Activated naive CD4-positive, alpha-beta T cell treated with anti-CD3 and anti-CD28 coated beads, Interleukin-2, amount 10 ng/mL, durations not matched to agents 7 days and 5 days (primary cell): ENCODE data around the gene LTBP1.

Experiments used
- CTCF ChIA-PET: fragments of 350-600 bp; sonication (Branson Sonifier 250); formaldehyde crosslinking; loops from one replicate; lab custom pipeline; 2021; ENCODE audit warnings: antibody characterized with exemption; lab: Charles Lee
- DNase-seq: peaks from one replicate; pipeline ENCODE4 v3.0.0-alpha.2; 2020
- H3K27ac Mint-ChIP-seq: one replicate; pipeline ENCODE4 v1.8.0; 2021; ENCODE audit warnings: mild to moderate bottlenecking, moderate library complexity, mixed read lengths
- H3K27me3 Mint-ChIP-seq: one replicate; pipeline ENCODE4 v1.8.0; 2021; ENCODE audit warnings: mild to moderate bottlenecking, mixed read lengths
- H3K36me3 Mint-ChIP-seq: one replicate; pipeline ENCODE4 v1.8.0; 2021; ENCODE audit warnings: mixed read lengths
- H3K4me1 Mint-ChIP-seq: one replicate; pipeline ENCODE4 v1.8.0; 2021; ENCODE audit warnings: mixed read lengths
- H3K4me3 Mint-ChIP-seq: one replicate; pipeline ENCODE4 v1.8.0; 2021; ENCODE audit warnings: mild to moderate bottlenecking, moderate library complexity, mixed read lengths
- H3K9me3 Mint-ChIP-seq: one replicate; pipeline ENCODE4 v1.8.0; 2021; ENCODE audit warnings: mixed read lengths

LTBP1 gene

DNA sequence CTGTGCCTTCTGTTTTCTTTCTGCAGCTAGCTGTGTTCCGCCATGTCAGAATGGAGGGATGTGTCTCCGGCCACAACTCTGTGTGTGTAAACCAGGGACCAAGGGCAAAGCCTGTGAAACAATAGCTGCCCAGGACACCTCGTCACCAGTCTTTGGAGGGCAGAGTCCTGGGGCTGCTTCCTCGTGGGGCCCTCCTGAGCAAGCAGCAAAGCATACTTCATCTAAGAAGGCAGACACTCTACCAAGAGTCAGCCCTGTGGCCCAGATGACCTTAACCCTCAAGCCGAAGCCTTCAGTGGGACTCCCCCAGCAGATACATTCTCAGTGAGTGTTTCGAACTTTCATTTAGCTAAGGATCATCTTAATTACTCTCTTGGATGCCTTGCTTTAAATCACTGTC is 74.1 kb downstream of the LTBP1 start:
- no peak for DNase-seq
- CTCF ChIA-PET: no interaction called here
- Mint-ChIP-seq H3K36me3 (no peaks in the 10 kb centered on the region), H3K4me1 (no peaks in the 10 kb centered on the region), H3K27me3 (peaks cover 11% of the 10 kb centered on the region), H3K27ac (no peak overlapping the region), H3K4me3 (no peak overlapping the region), H3K9me3 (no peaks in the 10 kb centered on the region)

GRCh38 chr2:33021542-33022227 is 74.9 kb downstream of the LTBP1 start:
- no peak overlapping the region for H3K27ac Mint-ChIP-seq
- no peaks in the 10 kb centered on the region for H3K36me3 Mint-ChIP-seq
- no peak overlapping the region for H3K4me3 Mint-ChIP-seq
- no peaks in the 10 kb centered on the region for H3K4me1 Mint-ChIP-seq
- H3K9me3 Mint-ChIP-seq: no peaks in the 10 kb centered on the region
- DNase-seq: no peak
- CTCF ChIA-PET: no interaction called here
- H3K27me3 Mint-ChIP-seq: peaks cover 11% of the 10 kb centered on the region

DNA sequence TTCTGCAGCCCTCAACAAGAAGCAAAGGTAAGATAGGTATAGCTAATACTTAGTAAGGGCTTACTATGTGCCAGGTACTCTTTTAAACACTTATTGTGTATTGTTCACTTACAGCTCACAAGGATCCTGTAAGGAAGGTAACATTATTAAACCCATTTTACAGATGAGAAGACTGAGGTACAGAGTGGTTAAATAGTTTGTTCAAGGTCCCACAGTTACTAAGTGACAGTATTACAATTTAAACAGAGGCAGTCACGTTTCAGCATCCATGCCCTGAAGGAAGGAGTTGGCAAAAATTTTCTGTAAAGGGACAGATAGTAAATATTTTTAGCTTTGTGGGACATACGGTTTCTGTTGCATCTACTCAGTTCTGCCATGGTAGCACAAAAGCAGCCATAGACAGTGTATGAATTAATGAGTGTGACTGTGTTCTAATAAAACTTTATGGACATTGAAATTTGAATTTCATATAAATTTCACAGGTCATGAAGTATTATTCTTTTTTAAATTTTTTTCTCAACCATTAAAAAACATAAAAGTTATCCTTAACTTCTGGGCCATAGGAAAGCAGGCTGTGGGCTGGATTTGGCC is 75.7 kb downstream of the LTBP1 start:
- Mint-ChIP-seq H3K4me1 (no peaks in the 10 kb centered on the region), H3K27me3 (peaks cover 11% of the 10 kb centered on the region), H3K36me3 (no peaks in the 10 kb centered on the region), H3K27ac (no peak overlapping the region), H3K9me3 (no peaks in the 10 kb centered on the region), H3K4me3 (no peak overlapping the region)
- CTCF ChIA-PET: no interaction called here
- no peak for DNase-seq

DNA sequence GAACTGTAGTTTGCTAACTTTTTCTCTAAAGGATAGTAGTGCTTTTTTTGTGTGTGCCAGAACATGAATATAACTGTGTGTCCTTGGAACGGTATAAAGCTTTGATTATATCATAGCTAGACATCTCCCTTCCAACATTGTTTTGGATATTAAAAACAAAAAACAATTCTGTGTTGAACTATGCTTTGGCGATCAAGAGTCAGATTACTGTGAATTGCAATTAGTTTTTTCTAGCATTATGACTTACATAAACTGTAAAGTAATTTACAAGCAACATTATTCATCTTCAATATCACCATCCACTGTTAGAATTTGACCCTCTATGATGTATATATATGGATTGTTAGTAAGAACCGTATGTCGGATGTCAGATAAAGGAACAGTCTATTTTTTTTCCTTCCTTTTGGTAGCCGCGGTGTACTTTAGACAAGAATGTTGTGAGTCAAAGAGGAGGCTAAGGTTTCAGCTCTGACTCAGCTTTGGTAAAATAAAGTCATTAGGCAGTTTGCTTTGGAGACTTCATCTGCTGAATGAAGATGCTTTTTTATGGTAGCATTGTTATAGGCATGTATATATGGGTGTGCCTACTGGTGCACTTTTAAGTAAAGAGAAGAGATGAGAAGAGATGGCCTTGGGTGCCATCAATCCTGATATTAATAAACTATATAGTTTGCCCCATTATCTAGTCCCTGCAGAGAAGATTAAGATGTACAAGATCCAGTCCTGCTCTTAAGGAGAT is 76.4 kb downstream of the LTBP1 start:
- H3K36me3 Mint-ChIP-seq: no peaks in the 10 kb centered on the region
- H3K27ac Mint-ChIP-seq: no peak overlapping the region
- H3K9me3 Mint-ChIP-seq: no peaks in the 10 kb centered on the region
- no peak for DNase-seq
- CTCF ChIA-PET: no interaction called here
- H3K4me1 Mint-ChIP-seq: no peaks in the 10 kb centered on the region
- no peak overlapping the region for H3K4me3 Mint-ChIP-seq
- peaks cover 14% of the 10 kb centered on the region for H3K27me3 Mint-ChIP-seq

- Mint-ChIP-seq H3K27me3 (peaks cover 14% of the 10 kb centered on the region), H3K36me3 (no peaks in the 10 kb centered on the region), H3K27ac (no peak overlapping the region), H3K4me3 (no peak overlapping the region), H3K4me1 (no peaks in the 10 kb centered on the region), H3K9me3 (no peaks in the 10 kb centered on the region)
- CTCF ChIA-PET: no interaction called here
- DNase-seq: no peak
Observed at GRCh38 chr2:33023728-33024500, 77.2 kb downstream of the LTBP1 start.

DNA sequence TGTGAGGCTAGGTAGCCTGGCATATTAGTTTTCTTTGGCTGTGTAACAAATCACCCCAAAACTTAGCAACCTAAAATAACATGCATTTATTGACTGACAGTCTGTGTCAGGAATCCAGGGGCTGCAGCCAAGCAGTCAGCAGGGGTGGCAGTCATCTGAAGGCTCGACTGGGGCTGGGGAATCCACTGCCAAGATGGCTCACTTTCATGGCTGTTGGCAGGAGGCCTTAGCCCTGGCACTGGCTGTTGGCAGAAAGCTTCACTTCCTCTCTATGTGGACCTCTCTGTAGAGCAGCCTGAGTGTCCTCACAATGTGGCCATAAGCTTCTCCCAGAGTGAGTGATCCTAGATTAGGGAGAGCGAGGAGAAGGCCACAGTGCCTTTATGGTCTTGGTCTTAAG is 78.0 kb downstream of the LTBP1 start:
- H3K4me1 Mint-ChIP-seq: no peaks in the 10 kb centered on the region
- peaks cover 14% of the 10 kb centered on the region for H3K27me3 Mint-ChIP-seq
- CTCF ChIA-PET: no interaction called here
- no peaks in the 10 kb centered on the region for H3K36me3 Mint-ChIP-seq
- DNase-seq: no peak
- no peak overlapping the region for H3K27ac Mint-ChIP-seq
- no peak overlapping the region for H3K4me3 Mint-ChIP-seq
- no peaks in the 10 kb centered on the region for H3K9me3 Mint-ChIP-seq

DNA sequence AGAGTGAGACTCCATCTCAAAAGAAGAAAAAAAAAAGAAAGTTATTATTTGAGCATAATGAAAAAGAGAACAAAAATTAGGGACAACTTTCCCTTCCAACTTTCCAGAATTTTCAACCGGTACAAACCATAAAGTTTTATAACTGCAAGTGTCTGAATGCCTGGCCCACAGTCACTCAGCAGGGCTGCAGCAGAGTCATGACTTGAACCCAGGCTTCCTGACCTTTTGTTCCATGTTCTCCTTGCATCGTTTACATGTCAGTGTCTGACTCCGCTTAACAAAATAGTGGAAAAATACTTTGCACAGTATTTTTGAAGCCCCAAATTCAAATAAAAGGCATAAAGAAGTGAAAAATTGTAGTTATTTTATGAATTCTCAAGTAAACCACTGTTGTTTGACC is 82.7 kb downstream of the LTBP1 start:
- Mint-ChIP-seq H3K36me3 (no peaks in the 10 kb centered on the region), H3K9me3 (no peaks in the 10 kb centered on the region), H3K27me3 (peaks cover 13% of the 10 kb centered on the region), H3K27ac (no peak overlapping the region), H3K4me1 (no peaks in the 10 kb centered on the region), H3K4me3 (no peak overlapping the region)
- CTCF ChIA-PET: interaction anchor here (0.6 kb wide), 1 partner anchor 640 kb away, joined by 3 read pairs; no protein-coding TSS in a partner anchor
- DNase-seq: no peak

- CTCF ChIA-PET: interaction anchor here (0.6 kb wide), 1 partner anchor 640 kb away, joined by 3 read pairs; no protein-coding TSS in a partner anchor
- H3K27me3 Mint-ChIP-seq: peaks cover 9% of the 10 kb centered on the region
- no peak for DNase-seq
- no peak overlapping the region for H3K4me3 Mint-ChIP-seq
- H3K27ac Mint-ChIP-seq: no peak overlapping the region
- H3K36me3 Mint-ChIP-seq: no peaks in the 10 kb centered on the region
- no peaks in the 10 kb centered on the region for H3K9me3 Mint-ChIP-seq
- no peaks in the 10 kb centered on the region for H3K4me1 Mint-ChIP-seq
Observed at GRCh38 chr2:33029926-33030325, 83.2 kb downstream of the LTBP1 start.

DNA sequence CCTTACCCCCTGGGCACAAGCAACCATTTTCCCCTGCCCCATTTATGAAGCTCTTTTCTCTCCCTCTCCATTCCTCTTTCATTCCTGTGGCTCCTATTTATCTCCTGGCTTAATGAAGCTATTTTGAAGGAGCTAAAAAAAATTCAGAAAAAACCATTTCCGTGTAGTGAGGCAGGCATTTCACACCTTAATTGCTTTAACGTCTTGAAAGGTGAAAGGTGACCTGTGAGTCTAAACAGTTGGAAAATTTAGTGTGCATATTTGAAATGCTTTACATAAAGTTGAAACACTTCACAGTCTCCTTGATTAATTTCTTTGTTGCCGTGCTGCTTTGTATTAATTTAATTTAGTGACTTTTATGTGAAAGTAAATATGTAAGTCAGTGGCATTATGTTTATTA is 83.6 kb downstream of the LTBP1 start:
- DNase-seq: no peak
- H3K27ac Mint-ChIP-seq: no peak overlapping the region
- H3K36me3 Mint-ChIP-seq: no peaks in the 10 kb centered on the region
- H3K4me3 Mint-ChIP-seq: no peak overlapping the region
- no peaks in the 10 kb centered on the region for H3K4me1 Mint-ChIP-seq
- H3K27me3 Mint-ChIP-seq: peaks cover 9% of the 10 kb centered on the region
- H3K9me3 Mint-ChIP-seq: no peaks in the 10 kb centered on the region
- CTCF ChIA-PET: no interaction called here

GRCh38 chr2:33032245-33032644 is 85.5 kb downstream of the LTBP1 start:
- no peak overlapping the region for H3K4me3 Mint-ChIP-seq
- CTCF ChIA-PET: interaction anchor here (1.7 kb wide), 1 partner anchor 339 kb away, joined by 5 read pairs; no protein-coding TSS in a partner anchor
- H3K36me3 Mint-ChIP-seq: no peaks in the 10 kb centered on the region
- H3K27ac Mint-ChIP-seq: no peak overlapping the region
- no peak for DNase-seq
- peaks cover 9% of the 10 kb centered on the region for H3K27me3 Mint-ChIP-seq
- H3K9me3 Mint-ChIP-seq: no peaks in the 10 kb centered on the region
- no peaks in the 10 kb centered on the region for H3K4me1 Mint-ChIP-seq

GRCh38 chr2:33033606-33034081 is 86.9 kb downstream of the LTBP1 start:
- CTCF ChIA-PET: interaction anchor here (1.1 to 1.7 kb wide), 2 partner anchors 338 to 550 kb away, joined by 5 read pairs; no protein-coding TSS in a partner anchor
- H3K4me1 Mint-ChIP-seq: no peaks in the 10 kb centered on the region
- no peak for DNase-seq
- no peaks in the 10 kb centered on the region for H3K36me3 Mint-ChIP-seq
- no peak overlapping the region for H3K27ac Mint-ChIP-seq
- no peak overlapping the region for H3K4me3 Mint-ChIP-seq
- H3K9me3 Mint-ChIP-seq: no peaks in the 10 kb centered on the region
- H3K27me3 Mint-ChIP-seq: peaks cover 9% of the 10 kb centered on the region

DNA sequence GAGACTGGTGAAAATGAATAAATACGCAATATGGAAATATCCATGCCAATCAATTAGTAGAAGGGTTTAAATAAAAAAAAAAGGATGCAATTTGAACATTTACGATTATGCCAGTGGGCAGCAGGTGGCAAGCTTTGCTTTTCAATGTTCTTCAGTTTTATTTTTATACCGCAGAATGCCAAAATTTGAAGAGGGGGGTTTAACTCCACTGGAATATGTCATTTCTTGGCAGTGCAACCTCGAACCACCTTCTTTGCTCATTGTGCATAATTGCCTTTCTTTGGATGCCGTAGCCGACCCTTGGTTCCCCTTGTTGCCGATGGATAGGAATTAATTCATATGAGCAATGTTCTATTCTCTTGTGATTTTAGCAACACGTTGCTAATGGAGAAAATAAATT is 88.0 kb downstream of the LTBP1 start:
- H3K9me3 Mint-ChIP-seq: no peaks in the 10 kb centered on the region
- H3K4me1 Mint-ChIP-seq: no peaks in the 10 kb centered on the region
- CTCF ChIA-PET: no interaction called here
- peaks cover 12% of the 10 kb centered on the region for H3K27me3 Mint-ChIP-seq
- no peak overlapping the region for H3K4me3 Mint-ChIP-seq
- H3K27ac Mint-ChIP-seq: no peak overlapping the region
- DNase-seq: no peak
- no peaks in the 10 kb centered on the region for H3K36me3 Mint-ChIP-seq

GRCh38 chr2:33038230-33038629 is 91.5 kb downstream of the LTBP1 start:
- CTCF ChIA-PET: no interaction called here
- Mint-ChIP-seq H3K27ac (no peak overlapping the region), H3K4me3 (no peak overlapping the region), H3K27me3 (peaks cover 7% of the 10 kb centered on the region), H3K9me3 (no peaks in the 10 kb centered on the region), H3K4me1 (no peaks in the 10 kb centered on the region), H3K36me3 (no peaks in the 10 kb centered on the region)
- DNase-seq: no peak

- no peak overlapping the region for H3K27ac Mint-ChIP-seq
- DNase-seq: no peak
- no peaks in the 10 kb centered on the region for H3K9me3 Mint-ChIP-seq
- peaks cover 7% of the 10 kb centered on the region for H3K27me3 Mint-ChIP-seq
- H3K4me1 Mint-ChIP-seq: no peaks in the 10 kb centered on the region
- no peaks in the 10 kb centered on the region for H3K36me3 Mint-ChIP-seq
- no peak overlapping the region for H3K4me3 Mint-ChIP-seq
- CTCF ChIA-PET: no interaction called here
Observed at GRCh38 chr2:33038799-33039198, 92.0 kb downstream of the LTBP1 start.
